Posterior vena cava (tissue), 2 donors: ENCODE measurements around the gene RGL4. TPM values are rescaled to one million over a fixed set of nuclear protein-coding genes. Genes with fewer than 3 reads are reported as not detected.
A peak's percentile ranks its signal among the peaks of the same experiment; 100 is the strongest.
"Not testable (repeated sequence)": the region's sequence is repeated elsewhere in the genome, so short reads cannot be mapped to it uniquely, and the experiment has no call there.

ENCODE experiments used
- DNase-seq: peaks from one replicate; pipeline ENCODE4 v3.0.0-alpha.2; 2020; ENCODE audit warnings: low spot score
- intact Hi-C, 2 donors: fragments of 100-400 bp; cut with DNase I; formaldehyde crosslinking; loops; one replicate each; pipeline versions ENCODE4 v1.14.1 to v1.14.2; 2022 to 2023
- long read RNA-seq, 2 donors: library from polyadenylated mRNA; unstranded; transcript quantifications; one replicate each; pipeline ENCODE4 v2.0.0, GENCODE V29; 2020 to 2021
- total RNA-seq, 2 donors: library from RNA; stranded (reverse); fragmentation: NEBNext Ultra II Directional; extraction: Animal tissue kit (Norgen Biotek cat#: 25700); gene quantifications; one replicate each; pipeline ENCODE4 v1.2.1, GENCODE V29; 2021
- donor health status: DM: yes; HTN: yes; CAD: no.
- donor health status: DM: yes; HTN: yes; CAD: no.

RGL4 gene
- total RNA-seq = 1 to 10 TPM in 1 of 2 donors, under 1 TPM in 1; 0.24 to 1.7 TPM
- long read RNA-seq, donor 1 = 0 reads
- long read RNA-seq, donor 2 = 0 reads

DNA sequence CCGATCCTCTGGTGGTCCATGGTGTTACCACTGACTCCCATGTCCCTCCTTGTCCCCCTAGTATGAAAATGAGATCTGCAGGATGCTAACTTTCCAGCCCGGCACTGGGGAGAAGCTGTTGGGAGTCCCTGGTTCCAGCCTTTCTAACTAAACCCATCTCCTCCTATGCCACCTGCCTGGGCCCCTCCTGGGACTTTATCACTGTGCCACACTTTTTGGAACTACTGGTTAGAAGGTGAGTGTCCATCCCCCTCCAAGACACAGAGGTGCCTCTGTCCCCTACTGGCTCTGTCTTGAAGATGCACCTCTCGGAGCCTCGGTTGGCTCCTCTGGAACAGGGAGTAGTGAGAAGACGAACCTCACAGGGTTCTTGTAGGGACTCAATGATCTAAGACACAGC, at the start of gene RGL4:
RGL4 (plus strand) TSS at position 301 of the 400 bp plus-strand sequence. CDS start 1,018 bp downstream, outside the sequence.
- intact Hi-C loops = no loop called here
- DNase-seq = peak; percentile 45

GRCh38 chr22:23646526-23646925, 44.3 kb upstream of the RGL4 start:
- intact Hi-C loops = not testable (repeated sequence)
- DNase-seq = peak; percentile 67

DNA sequence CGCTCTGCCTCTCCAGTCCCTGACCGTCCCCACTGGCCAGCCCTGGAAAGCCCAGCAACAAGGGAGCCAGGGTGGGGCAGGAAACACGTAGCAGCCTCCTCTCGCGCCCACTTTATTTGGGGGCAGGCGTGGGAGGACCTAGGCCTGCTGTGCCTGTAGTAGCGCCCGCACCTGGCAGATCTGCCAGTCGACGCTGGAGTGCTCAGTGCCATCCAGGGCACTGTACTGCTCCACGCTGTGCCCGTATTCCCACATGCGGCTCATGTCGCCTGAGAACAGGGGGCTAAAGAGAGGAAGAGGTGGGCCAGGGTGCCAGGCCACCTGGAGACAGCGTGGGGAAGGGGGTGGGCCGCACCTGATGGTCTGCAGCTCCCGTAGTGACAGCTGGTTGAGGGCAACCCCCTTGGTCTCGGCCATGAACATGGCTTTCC, 41.7 kb upstream of the RGL4 start:
- intact Hi-C loops = no loop called here
- peak; percentile 78 for DNase-seq

- DNase-seq = peak; percentile 52
- intact Hi-C loops = no loop called here
Observed at GRCh38 chr22:23651676-23652075, 39.1 kb upstream of the RGL4 start.

- peak; percentile 59 for DNase-seq
- intact Hi-C loops = no loop called here
Observed at GRCh38 chr22:23652286-23652685, 38.5 kb upstream of the RGL4 start.

- intact Hi-C loops = no loop called here
- peak; percentile 14 for DNase-seq
Observed at GRCh38 chr22:23652711-23653110, 38.1 kb upstream of the RGL4 start.

- intact Hi-C loops = no loop called here
- DNase-seq = peak; percentile 63
Observed at GRCh38 chr22:23655891-23656475, 34.8 kb upstream of the RGL4 start.

DNA sequence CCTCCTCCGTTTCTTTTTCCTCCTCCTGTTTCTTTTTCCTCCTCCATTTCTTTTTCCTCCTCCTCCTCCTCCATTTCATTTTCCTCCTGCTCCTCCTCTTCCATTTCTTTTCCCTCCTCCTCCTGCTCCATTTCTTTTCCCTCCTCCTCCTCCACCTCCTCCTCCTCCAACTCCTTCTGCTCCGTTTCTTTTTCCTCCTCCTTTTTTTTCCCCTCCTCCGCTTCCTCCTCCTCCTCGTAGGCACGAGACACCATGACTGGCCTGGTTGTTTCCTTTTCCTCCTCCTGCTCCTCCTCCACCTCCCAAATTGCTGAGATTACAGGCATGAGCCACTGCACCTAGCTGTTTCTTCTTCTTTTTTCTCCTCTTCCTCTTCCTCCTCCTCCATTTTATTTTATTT, 33.1 kb upstream of the RGL4 start:
- intact Hi-C loops = no loop called here
- DNase-seq = no peak

- peak; percentile 36 for DNase-seq
- intact Hi-C loops = not testable (repeated sequence)
Observed at GRCh38 chr22:23660381-23660780, 30.4 kb upstream of the RGL4 start.

DNA sequence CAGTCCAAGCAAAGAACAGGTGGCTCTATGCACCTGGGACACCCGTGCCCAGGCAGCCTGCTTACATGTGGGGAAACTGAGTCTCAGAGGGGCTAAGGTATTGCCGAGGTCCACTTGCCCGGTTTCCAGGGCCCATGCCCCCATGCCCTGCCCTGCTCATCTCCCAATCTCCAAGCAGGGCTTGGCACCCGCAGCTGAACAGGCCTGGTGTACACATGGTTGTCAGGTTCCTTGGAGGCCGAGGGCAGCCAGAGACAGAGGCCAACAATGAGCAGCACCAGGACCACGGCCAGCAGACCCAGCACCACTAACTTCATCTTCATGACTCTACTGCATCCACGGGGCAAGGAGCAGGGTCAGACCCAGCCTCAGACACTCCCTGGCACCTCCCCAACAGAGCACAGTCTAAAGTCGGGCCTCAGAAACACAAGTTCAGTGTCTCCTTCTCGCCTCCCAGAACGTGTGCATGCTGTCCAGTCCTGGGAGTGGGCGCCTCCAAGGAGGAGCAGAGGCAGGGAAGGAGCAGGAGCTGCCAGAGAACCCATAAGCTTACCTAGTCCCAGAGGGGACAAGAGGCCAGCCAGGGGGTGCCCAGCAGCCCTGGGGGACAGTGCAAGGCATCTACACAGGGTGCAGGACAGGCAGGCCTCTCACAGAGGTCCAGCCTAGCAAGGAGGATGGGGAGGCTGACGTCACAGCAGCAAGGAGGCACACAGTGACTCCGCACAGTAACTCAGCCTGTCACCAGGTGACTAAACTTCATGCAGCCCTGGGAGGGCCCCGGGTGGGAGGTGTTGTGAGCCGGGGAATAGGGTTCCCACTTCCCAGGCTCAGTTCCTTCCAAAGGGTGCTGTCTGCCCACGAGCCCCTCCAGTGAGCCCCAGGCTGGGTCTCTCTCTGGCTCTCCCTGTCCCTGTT, 20.2 kb upstream of the RGL4 start:
- DNase-seq = peak; percentile 73
- intact Hi-C loops = no loop called here

- DNase-seq, intact Hi-C loops: not testable (repeated sequence)
Observed at GRCh38 chr22:23671387-23671786, 19.4 kb upstream of the RGL4 start.

GRCh38 chr22:23672307-23673049, 18.3 kb upstream of the RGL4 start:
- intact Hi-C loops = not testable (repeated sequence)
- DNase-seq = peak; percentile 47

DNA sequence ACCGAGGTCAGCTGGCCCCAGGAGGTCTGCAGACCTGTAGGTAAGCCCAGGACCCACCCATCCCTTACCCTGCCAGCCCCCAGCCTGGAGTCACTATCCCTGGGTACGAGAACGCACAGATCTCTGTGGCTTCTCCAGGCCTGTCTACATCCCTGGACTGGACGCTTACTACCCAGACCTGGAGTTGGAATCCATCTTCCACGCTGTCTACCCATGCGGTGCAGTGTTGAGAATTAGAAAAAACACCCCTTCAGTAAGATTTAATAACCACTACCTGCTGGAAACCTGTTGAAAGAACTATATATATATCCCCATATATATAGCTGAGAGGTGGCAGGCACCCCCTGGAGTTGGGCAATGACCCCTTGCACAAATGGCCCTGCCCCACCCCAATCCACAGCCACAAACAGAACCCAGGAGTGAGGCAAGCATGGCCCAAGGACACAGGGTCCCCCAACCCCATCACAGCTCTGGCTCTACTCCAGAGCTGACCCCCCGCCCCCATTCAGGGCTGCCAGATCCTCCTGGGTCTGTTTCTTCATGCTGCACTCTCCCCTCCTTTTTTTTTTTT, 17.7 kb upstream of the RGL4 start:
- intact Hi-C loops = no loop called here
- DNase-seq = peak; percentile 56

DNA sequence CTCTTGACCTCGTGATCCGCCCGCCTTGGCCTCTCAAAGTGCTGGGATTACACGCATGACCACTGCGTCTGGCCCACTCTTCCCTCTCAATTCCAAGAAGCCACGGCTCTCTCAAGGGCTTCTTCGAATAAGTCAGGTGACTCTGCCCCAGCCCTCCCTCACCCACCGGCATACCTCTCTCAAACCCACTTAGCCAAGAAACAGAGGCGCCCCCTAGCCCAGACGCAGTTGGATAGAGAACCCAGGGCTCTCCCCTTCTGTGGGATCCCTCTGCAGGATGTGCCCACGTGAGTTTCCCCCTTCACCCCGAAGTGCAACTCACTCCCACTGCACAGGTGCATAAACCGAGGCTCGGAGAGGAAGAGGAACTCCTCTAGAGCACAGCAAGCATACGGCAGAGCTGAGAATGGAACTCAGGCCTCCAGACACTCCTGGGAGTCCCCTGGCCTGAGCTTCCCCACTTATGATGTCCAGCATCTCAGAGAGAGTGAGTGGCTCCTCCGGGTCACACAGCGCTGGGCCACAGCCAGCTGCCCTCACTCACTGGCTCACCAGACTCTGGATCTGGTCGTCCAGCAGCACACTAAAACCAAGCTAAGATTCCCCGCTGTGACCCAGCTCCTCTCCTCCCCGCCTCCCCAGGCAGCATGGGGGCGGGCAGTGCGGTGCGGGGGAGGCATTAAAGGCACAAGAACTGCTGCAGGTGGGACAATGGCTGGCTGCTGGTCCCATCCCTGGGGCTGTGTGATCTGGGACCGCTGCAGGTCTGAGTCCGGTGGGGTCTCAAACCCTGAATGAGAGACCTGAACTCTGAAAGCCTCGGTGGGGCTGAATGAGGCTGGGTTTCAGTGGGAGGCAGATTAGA, 16.8 kb upstream of the RGL4 start:
- intact Hi-C loops = no loop called here
- peak; percentile 43 for DNase-seq

GRCh38 chr22:23674886-23675501, 15.8 kb upstream of the RGL4 start:
- intact Hi-C loops = not testable (repeated sequence)
- DNase-seq = peak; percentile 51

- peak; percentile 79 for DNase-seq
Observed at GRCh38 chr22:23675502-23676415, 15.1 kb upstream of the RGL4 start.

More at GRCh38 chr22:23675502-23676415, 15.1 kb upstream of the RGL4 start:
- intact Hi-C loops = no loop called here
